PC-9 (cell line): ENCODE measurements around the gene SALL3. TPM values are rescaled to one million over a fixed set of nuclear protein-coding genes. Genes with fewer than 3 reads are reported as not detected.

Source experiments
- BruUV-seq: library from RNA; stranded (reverse); fragments of 400-500 nt; replicated peaks from 2 replicates; lab custom pipeline; 2021; lab: Mats Ljungman, UMichigan
- CTCF ChIA-PET: fragments of 300-600 bp; sonication (Branson Sonifier 250); formaldehyde crosslinking; loops from one replicate; lab custom pipeline; 2022; ENCODE audit warnings: antibody characterized with exemption; lab: Charles Lee
- POLR2A ChIA-PET: fragments of 300-600 bp; sonication (Branson Sonifier 250); formaldehyde crosslinking; loops from one replicate; lab custom pipeline; 2022; ENCODE audit warnings: antibody characterized with exemption; ENCODE audit not compliant: unreplicated experiment; lab: Charles Lee
- DNase-seq, 2 experiments: peaks; one replicate each; pipeline versions ENCODE4 v3.0.0 to v3.0.0-alpha.2; 2015 to 2022; ENCODE audit warnings: mixed read lengths in 1 of 2
- H2AFZ ChIP-seq: fragments of 200-600 bp; sonication (generic); 2 replicates; pipeline ENCODE4 v1.8.1; 2017; ENCODE audit warnings: antibody characterized with exemption
- H3F3A ChIP-seq: fragments of 200-600 bp; sonication (generic); 2 replicates; pipeline ENCODE4 v1.8.1; 2017; ENCODE audit warnings: antibody characterized with exemption, mild to moderate bottlenecking, low read depth; ENCODE audit not compliant: insufficient read depth
- H3K27ac ChIP-seq: fragments of 200-600 bp; sonication (generic); 2 replicates; pipeline ENCODE4 v1.6.1; 2016; ENCODE audit warnings: mixed run types
- H3K27me3 ChIP-seq: fragments of 200-600 bp; sonication (generic); 2 replicates; pipeline ENCODE4 v1.6.1; 2016; ENCODE audit warnings: low read depth, mixed run types; ENCODE audit not compliant: insufficient read depth
- H3K36me3 ChIP-seq: fragments of 200-600 bp; sonication (generic); 2 replicates; pipeline ENCODE4 v1.6.1; 2016; ENCODE audit warnings: low read depth, mixed run types
- H3K4me1 ChIP-seq: fragments of 200-600 bp; sonication (generic); replicated peaks from 2 replicates; pipeline ENCODE4 v1.6.1; 2016; ENCODE audit warnings: mixed run types; ENCODE audit not compliant: insufficient read depth
- H3K4me2 ChIP-seq: fragments of 200-600 bp; sonication (generic); 2 replicates; pipeline ENCODE4 v1.6.1; 2017; ENCODE audit warnings: mixed run types
- H3K4me3 ChIP-seq: fragments of 200-600 bp; sonication (generic); 2 replicates; pipeline ENCODE4 v1.6.1; 2016; ENCODE audit warnings: mixed run types
- H3K79me2 ChIP-seq: fragments of 200-600 bp; sonication (generic); 2 replicates; pipeline ENCODE4 v1.6.1; 2017; ENCODE audit warnings: low read depth, mixed run types
- H3K9me2 ChIP-seq: fragments of 200-600 bp; sonication (generic); 2 replicates; pipeline ENCODE4 v1.8.1; 2017; ENCODE audit warnings: mild to moderate bottlenecking; ENCODE audit not compliant: insufficient read depth
- H3K9me3 ChIP-seq: fragments of 200-600 bp; sonication (generic); 2 replicates; pipeline ENCODE4 v1.8.1; 2016; ENCODE audit warnings: low read depth; ENCODE audit not compliant: insufficient read depth
- H4K20me1 ChIP-seq: fragments of 200-600 bp; sonication (generic); 2 replicates; pipeline ENCODE4 v1.8.1; 2017; ENCODE audit not compliant: insufficient read depth
- EZH2 ChIP-seq: fragments of 200-600 bp; sonication (generic); IDR thresholded peaks from 2 replicates; pipeline ENCODE4 v1.8.0; 2017; ENCODE audit warnings: antibody characterized with exemption, low read depth
- intact Hi-C: fragments of 100-400 bp; cut with micrococcal nuclease; formaldehyde crosslinking; loops from one replicate; pipeline ENCODE4 v1.10.0; 2022; ENCODE audit not compliant: unreplicated experiment
- total RNA-seq: library from RNA; stranded (reverse); gene quantifications from 2 replicates; pipeline ENCODE4 v1.2.3, GENCODE V29; 2021
- TF ChIP-seq, protein P1 (sequence below): fragments of 200-600 bp; sonication (generic); conservative IDR thresholded peaks from 2 replicates; pipeline ENCODE4 v1.6.1; 2017; ENCODE audit warnings: mixed run types, antibody characterized with exemption, mild to moderate bottlenecking, moderate library complexity

The SALL3 gene
- total RNA-seq, 1 experiment from 2014 or later = not detected

DNA sequence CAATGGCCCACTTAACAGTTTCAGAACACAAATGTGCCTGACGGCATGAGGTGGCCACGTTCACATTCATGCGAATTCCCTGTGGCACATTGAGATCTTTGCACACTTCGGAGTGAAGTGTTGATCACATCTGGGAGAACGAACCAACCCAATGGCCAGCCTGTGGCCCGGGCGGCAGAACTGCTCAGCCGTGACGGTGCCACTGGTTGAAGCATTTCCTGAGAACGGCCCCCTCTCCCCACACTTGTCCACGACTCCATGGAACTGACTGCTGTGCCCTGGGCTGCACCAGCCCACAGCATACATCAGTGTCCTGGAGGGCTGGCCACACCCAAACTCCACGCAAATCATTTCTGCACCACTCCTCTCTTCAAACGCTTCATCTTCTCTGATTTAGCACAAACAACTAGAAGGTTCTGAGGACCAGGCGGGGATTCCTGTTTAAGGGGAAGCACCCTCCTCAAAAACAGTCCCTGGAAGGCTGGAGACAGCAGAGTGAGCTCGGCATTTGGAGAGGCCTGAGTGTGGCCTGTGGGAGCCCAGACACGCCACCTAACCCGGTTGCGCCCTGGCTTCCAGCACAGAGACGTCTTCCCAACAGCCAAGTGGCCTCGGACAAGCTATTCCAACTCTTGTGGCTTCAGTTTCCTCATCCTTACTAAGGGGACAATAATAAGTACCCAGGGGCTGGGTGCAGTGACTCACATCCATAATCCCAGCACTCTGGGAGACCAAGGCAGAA is 9.9 kb upstream of the SALL3 start:
- no peaks in the 10 kb centered on the region for H3K36me3 ChIP-seq
- H3K4me3 ChIP-seq = no peak overlapping the region
- TF ChIP-seq, protein P1, sequence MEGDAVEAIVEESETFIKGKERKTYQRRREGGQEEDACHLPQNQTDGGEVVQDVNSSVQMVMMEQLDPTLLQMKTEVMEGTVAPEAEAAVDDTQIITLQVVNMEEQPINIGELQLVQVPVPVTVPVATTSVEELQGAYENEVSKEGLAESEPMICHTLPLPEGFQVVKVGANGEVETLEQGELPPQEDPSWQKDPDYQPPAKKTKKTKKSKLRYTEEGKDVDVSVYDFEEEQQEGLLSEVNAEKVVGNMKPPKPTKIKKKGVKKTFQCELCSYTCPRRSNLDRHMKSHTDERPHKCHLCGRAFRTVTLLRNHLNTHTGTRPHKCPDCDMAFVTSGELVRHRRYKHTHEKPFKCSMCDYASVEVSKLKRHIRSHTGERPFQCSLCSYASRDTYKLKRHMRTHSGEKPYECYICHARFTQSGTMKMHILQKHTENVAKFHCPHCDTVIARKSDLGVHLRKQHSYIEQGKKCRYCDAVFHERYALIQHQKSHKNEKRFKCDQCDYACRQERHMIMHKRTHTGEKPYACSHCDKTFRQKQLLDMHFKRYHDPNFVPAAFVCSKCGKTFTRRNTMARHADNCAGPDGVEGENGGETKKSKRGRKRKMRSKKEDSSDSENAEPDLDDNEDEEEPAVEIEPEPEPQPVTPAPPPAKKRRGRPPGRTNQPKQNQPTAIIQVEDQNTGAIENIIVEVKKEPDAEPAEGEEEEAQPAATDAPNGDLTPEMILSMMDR = no peak
- no peak for TF ChIP-seq EZH2
- H3K27ac ChIP-seq = no peak overlapping the region
- no peaks in the 10 kb centered on the region for H3K9me2 ChIP-seq
- POLR2A ChIA-PET = no interaction called here
- H3K4me2 ChIP-seq = no peak overlapping the region
- H4K20me1 ChIP-seq = no peaks in the 10 kb centered on the region
- no peaks in the 10 kb centered on the region for H3K9me3 ChIP-seq
- no peaks in the 10 kb centered on the region for H3K4me1 ChIP-seq
- peaks cover 76% of the 10 kb centered on the region for H3K27me3 ChIP-seq
- no peak for DNase-seq
- CTCF ChIA-PET = no interaction called here
- intact Hi-C loops = no loop called here
- H3F3A ChIP-seq = no peaks in the 10 kb centered on the region
- no peaks in the 10 kb centered on the region for H3K79me2 ChIP-seq
- BruUV-seq = no TSS peak
- no peak overlapping the region for H2AFZ ChIP-seq

DNA sequence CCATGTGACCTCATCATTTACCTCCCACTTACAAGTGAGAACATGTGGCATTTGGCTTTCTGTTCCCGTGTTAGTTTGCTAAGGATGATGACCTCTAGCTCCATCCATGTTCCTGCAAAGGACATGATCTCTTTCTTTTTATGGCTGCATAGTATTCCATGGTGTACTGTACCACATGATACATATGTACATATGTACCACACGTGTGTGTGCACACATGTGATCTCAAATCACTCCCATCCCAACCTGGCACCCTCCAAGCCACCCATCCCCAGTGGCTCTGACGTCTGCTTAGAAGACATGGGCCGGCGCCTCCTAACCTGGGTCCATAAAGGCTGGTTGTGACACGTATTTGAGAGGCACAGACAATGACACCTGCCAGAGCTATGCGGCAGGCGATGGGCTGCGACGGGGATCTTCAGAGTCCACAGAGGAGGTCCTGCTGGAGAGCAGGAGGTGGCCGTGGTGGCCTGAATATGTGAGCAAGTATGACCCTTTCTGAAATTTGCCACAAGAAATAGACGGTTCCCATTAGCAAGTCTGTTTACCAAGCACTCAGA is 8.8 kb upstream of the SALL3 start:
- Histone ChIP-seq H3K79me2 (no peaks in the 10 kb centered on the region), H3K4me1 (no peaks in the 10 kb centered on the region), H3K4me2 (no peak overlapping the region), H3K4me3 (no peak overlapping the region), H3K27ac (no peak overlapping the region), H3K36me3 (no peaks in the 10 kb centered on the region), H3K27me3 (peaks cover 77% of the 10 kb centered on the region), H2AFZ (no peak overlapping the region), H3K9me2 (no peaks in the 10 kb centered on the region), H4K20me1 (no peaks in the 10 kb centered on the region), H3F3A (no peaks in the 10 kb centered on the region), H3K9me3 (no peaks in the 10 kb centered on the region)
- no peak for DNase-seq
- no TSS peak for BruUV-seq
- CTCF ChIA-PET = no interaction called here
- intact Hi-C loops = no loop called here
- no peak for TF ChIP-seq EZH2
- TF ChIP-seq, protein P1 = no peak
- POLR2A ChIA-PET = no interaction called here

DNA sequence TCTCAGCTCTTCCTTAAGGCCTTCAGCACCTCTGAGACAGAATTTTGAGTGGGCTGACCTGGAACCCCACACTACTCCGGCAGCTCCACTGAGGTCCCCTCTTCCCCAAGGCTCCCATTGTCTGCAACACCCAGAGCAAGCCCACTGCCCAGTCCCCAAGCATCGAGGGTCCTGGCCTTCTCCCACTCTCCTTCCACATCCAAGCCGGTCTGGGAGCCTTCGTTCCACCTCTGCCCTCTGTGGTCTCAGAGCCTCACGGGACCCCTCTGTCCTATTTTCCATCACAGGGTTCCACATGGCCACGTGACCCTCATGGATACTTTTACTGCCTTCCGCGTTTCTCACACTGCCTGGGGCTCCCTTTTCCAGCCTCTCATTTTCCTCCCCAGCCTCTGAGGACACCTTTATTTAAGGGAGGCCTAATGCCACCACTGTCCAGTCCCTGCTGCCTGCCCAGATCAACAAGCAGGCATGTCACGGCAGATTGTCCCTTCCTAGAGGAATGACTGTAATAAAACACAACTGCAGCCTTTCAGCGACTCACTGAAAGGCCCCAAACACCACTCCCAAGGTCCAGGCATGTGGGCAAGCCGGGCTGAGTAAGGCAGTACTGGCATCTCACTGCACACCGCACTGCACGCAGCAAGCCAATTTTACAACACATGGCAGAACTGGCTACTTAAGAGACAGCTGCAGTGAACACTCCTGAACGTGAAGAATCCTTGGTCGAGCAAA is 7.9 kb upstream of the SALL3 start:
- H3K9me3 ChIP-seq = no peaks in the 10 kb centered on the region
- peaks cover 71% of the 10 kb centered on the region for H3K27me3 ChIP-seq
- no peaks in the 10 kb centered on the region for H3K4me1 ChIP-seq
- H3K79me2 ChIP-seq = no peaks in the 10 kb centered on the region
- H3K9me2 ChIP-seq = no peaks in the 10 kb centered on the region
- no peak overlapping the region for H3K27ac ChIP-seq
- ChIA-PET POLR2A (no interaction called here), CTCF (no interaction called here)
- DNase-seq = no peak
- H3K4me2 ChIP-seq = no peak overlapping the region
- H3K4me3 ChIP-seq = no peak overlapping the region
- no peaks in the 10 kb centered on the region for H3F3A ChIP-seq
- no TSS peak for BruUV-seq
- H4K20me1 ChIP-seq = no peaks in the 10 kb centered on the region
- no peaks in the 10 kb centered on the region for H3K36me3 ChIP-seq
- TF ChIP-seq, protein P1 = no peak
- TF ChIP-seq EZH2 = no peak
- intact Hi-C loops = no loop called here
- H2AFZ ChIP-seq = no peak overlapping the region
